Progenitor cell of endocrine pancreas (in vitro differentiated cells): ENCODE results near the gene GPR12. TPM values are rescaled to one million over a fixed set of nuclear protein-coding genes. Genes with fewer than 3 reads are reported as not detected.

ENCODE experiments used
- DNase-seq: peaks from one replicate; pipeline ENCODE4 v3.0.0; 2021; ENCODE audit warnings: low spot score; ENCODE audit not compliant: unreplicated experiment
- H3K27ac Mint-ChIP-seq: 2 replicates; pipeline ENCODE4 v1.8.0; 2021; ENCODE audit warnings: mild to moderate bottlenecking, moderate library complexity, mixed read lengths
- H3K27me3 Mint-ChIP-seq: 2 replicates; pipeline ENCODE4 v1.8.0; 2021; ENCODE audit warnings: mixed read lengths
- H3K36me3 Mint-ChIP-seq: 2 replicates; pipeline ENCODE4 v1.8.0; 2022; ENCODE audit warnings: mixed read lengths; ENCODE audit not compliant: insufficient read depth
- H3K4me1 Mint-ChIP-seq: 2 replicates; pipeline ENCODE4 v1.8.0; 2021; ENCODE audit warnings: low read depth, mixed read lengths
- H3K4me3 Mint-ChIP-seq: 2 replicates; pipeline ENCODE4 v1.8.0; 2021; ENCODE audit warnings: low read depth, mild to moderate bottlenecking, moderate library complexity, mixed read lengths
- H3K9me3 Mint-ChIP-seq: 2 replicates; pipeline ENCODE4 v1.8.0; 2021; ENCODE audit warnings: low read depth, mixed read lengths
- CTCF ChIP-seq: fragments of 200-600 bp; sonication (generic); IDR thresholded peaks from one replicate; pipeline ENCODE4 v1.5.0; 2021; ENCODE audit warnings: antibody characterized with exemption, mild to moderate bottlenecking; ENCODE audit not compliant: unreplicated experiment
- total RNA-seq: library from RNA; stranded (reverse); gene quantifications from 2 replicates; pipeline ENCODE4 v1.2.1, GENCODE V29; 2021

GPR12 gene
- total RNA-seq, 1 donor from 2014 or later, result not detected

GRCh38 chr13:26710166-26710565, 50.4 kb downstream of the GPR12 start:
- Mint-ChIP-seq H3K27me3 (peaks cover 7% of the 10 kb centered on the region), H3K4me3 (no peak overlapping the region), H3K27ac (no peak overlapping the region), H3K36me3 (peaks cover 2% of the 10 kb centered on the region), H3K4me1 (no peaks in the 10 kb centered on the region), H3K9me3 (peaks cover 6% of the 10 kb centered on the region)
- no peak for TF ChIP-seq CTCF
- DNase-seq, result no peak

GRCh38 chr13:26709461-26709860, 51.1 kb downstream of the GPR12 start:
- peaks cover 2% of the 10 kb centered on the region for H3K36me3 Mint-ChIP-seq
- no peak for TF ChIP-seq CTCF
- H3K4me3 Mint-ChIP-seq, result no peak overlapping the region
- H3K9me3 Mint-ChIP-seq, result peaks cover 6% of the 10 kb centered on the region
- H3K4me1 Mint-ChIP-seq, result no peaks in the 10 kb centered on the region
- peaks cover 7% of the 10 kb centered on the region for H3K27me3 Mint-ChIP-seq
- no peak overlapping the region for H3K27ac Mint-ChIP-seq
- no peak for DNase-seq

- H3K9me3 Mint-ChIP-seq, result peaks cover 6% of the 10 kb centered on the region
- H3K27ac Mint-ChIP-seq, result no peak overlapping the region
- no peaks in the 10 kb centered on the region for H3K4me1 Mint-ChIP-seq
- peaks cover 2% of the 10 kb centered on the region for H3K36me3 Mint-ChIP-seq
- H3K27me3 Mint-ChIP-seq, result peaks cover 7% of the 10 kb centered on the region
- TF ChIP-seq CTCF, result no peak
- H3K4me3 Mint-ChIP-seq, result no peak overlapping the region
- DNase-seq, result no peak
Observed at GRCh38 chr13:26708007-26708297, 52.6 kb downstream of the GPR12 start.

GRCh38 chr13:26707122-26708006, 53.2 kb downstream of the GPR12 start:
- Mint-ChIP-seq H3K9me3 (peaks cover under 1% of the 10 kb centered on the region), H3K36me3 (peaks cover 2% of the 10 kb centered on the region), H3K27me3 (peaks cover 7% of the 10 kb centered on the region), H3K4me3 (no peak overlapping the region), H3K27ac (no peak overlapping the region), H3K4me1 (no peaks in the 10 kb centered on the region)
- peak; percentile 73 for TF ChIP-seq CTCF
- no peak for DNase-seq

- no peak overlapping the region for H3K27ac Mint-ChIP-seq
- H3K27me3 Mint-ChIP-seq, result peaks cover 7% of the 10 kb centered on the region
- H3K9me3 Mint-ChIP-seq, result no peaks in the 10 kb centered on the region
- H3K4me3 Mint-ChIP-seq, result no peak overlapping the region
- no peaks in the 10 kb centered on the region for H3K4me1 Mint-ChIP-seq
- DNase-seq, result no peak
- peak; percentile 34 for TF ChIP-seq CTCF
- peaks cover 2% of the 10 kb centered on the region for H3K36me3 Mint-ChIP-seq
Observed at GRCh38 chr13:26706381-26706780, 54.2 kb downstream of the GPR12 start.
